Measurements from ENCODE around the gene FIGN.

The FIGN gene

DNA sequence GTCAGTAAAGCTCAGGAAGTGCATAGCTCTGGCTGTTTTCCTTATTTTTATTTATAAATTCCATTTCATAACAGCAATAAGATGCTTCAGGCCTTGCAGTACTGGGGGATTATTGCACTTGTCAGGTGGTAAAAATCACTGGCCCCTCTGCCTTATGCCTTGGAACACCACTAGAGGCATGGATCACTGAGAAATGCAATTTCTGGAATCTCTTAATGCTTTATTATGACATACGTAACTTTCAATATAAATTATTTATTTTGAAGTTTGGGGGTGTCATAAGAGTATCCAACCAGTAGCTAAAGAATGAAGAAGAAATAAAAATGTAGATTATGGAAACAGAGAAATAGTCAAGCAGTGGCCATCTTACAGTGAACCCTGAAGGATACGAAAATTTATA is 183.1 kb downstream of the FIGN start:
- no peak for DNase-seq

DNA sequence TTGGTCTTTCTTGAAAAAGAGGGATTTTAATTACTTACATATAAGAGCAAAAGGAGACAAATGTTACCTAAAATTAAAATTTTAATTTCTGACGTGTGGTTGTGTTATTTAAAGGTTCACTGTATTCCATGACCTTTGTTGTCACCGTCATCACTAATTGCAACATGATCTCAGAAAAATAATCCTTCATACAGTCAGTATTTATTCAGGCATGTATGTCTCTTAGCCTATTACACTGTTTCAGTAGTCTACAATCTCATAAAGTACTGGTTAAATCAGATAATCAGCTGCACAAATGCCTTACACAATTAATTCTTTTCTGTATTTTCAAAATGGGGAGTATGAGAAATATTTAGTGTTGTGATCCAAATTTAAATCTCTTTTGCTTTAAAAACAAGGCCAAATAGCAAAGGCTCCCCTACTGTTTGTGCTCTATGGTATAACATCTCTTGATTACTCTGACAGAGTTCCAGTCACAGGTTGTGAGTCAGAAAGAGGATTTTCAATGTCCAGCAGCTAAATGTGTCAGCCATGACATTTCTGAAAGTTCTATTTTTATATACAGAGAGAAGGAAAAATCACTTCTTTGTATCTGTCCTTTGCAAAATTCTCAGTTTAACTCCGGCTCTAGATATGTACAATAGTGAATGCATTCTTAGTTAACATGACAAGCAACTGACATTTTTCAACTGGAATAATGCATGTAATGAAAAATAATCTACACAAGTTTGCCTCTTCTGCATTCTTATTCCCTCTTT is 184.0 kb downstream of the FIGN start:
- DNase-seq, result no peak

DNA sequence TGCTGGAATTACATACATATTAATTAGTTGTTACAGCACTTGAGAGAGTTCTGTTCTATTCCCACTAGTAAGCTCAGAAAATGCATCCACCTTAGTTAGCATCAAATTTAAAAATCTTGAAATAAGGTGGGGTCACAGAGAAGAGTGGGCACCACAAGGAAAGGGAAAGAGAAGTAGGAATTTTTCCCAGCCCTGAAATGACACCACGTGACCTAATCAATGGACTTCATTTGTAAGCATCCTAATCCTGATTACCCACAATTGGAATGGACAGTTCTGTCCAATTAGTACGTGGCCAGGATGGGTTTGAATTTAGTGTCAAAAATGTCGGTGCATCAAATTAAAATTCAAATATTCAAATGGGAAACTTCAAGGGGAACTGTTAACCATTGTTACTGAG is 186.8 kb downstream of the FIGN start:
- DNase-seq, result no peak

Measured in stimulated activated naive CD4-positive, alpha-beta T cell (primary cell).